ENCODE results near the gene RGS3. TPM values are rescaled to one million over a fixed set of nuclear protein-coding genes. Genes with fewer than 3 reads are reported as not detected.

Gene RGS3
- total and polyA plus RNA-seq, 2 of the 13 experiments (the other 11 are each of a cell fraction or from before 2014, with no cell fraction given), result 17.1 to 28.8 TPM

- TF ChIP-seq, protein P1, sequence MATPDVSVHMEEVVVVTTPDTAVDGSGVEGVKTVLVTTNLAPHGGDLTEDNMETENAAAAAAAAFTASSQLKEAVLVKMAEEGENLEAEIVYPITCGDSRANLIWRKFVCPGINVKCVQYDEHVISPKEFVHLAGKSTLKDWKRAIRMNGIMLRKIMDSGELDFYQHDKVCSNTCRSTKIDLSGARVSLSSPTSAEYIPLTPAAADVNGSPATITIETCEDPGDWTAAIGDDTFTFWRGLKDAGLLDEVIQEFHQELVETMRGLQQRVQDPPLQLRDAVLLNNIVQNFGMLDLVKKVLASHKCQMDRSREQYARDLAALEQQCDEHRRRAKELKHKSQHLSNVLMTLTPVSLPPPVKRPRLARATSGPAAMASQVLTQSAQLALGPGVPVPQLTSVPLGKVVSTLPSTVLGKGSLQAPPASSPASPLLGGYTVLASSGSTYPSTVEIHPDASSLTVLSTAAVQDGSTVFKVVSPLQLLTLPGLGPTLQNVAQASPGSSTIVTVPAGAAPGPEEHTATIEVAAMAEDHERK (CRISPR knock-in tag; IDR thresholded peaks at IDR 0.05; ENCODE audit: low read depth), result no peak
- TF ChIP-seq ZNF563 (CRISPR knock-in tag; IDR thresholded peaks at IDR 0.05), result 0 out of 2 replicates have a peak, but pooled peaks have one; percentile 66
- peak; percentile 70; the same call in 1 of the 2 replicates for TF ChIP-seq ZFP36L1 (CRISPR knock-in tag; IDR thresholded peaks at IDR 0.05)
- no peak for TF ChIP-seq MTA3 (CRISPR knock-in tag; IDR thresholded peaks at IDR 0.05)
- peak; percentile 94 for TF ChIP-seq KDM3A (CRISPR knock-in tag; IDR thresholded peaks at IDR 0.05; ENCODE audit: low read depth)
- peak; percentile 99 for TF ChIP-seq TARDBP (CRISPR knock-in tag; IDR thresholded peaks at IDR 0.05)
- TF ChIP-seq KLF16 (CRISPR knock-in tag; IDR thresholded peaks at IDR 0.05), result peak in 1 of 2 experiments; percentile 94; a peak in 2 of 4 replicates
- no peak for TF ChIP-seq FOXO4 (CRISPR knock-in tag; conservative IDR thresholded peaks at IDR 0.05)
- TF ChIP-seq, protein P2, sequence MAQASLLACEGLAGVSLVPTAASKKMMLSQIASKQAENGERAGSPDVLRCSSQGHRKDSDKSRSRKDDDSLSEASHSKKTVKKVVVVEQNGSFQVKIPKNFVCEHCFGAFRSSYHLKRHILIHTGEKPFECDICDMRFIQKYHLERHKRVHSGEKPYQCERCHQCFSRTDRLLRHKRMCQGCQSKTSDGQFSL (CRISPR knock-in tag; IDR thresholded peaks at IDR 0.05), result 0 out of 2 replicates have a peak, but pooled peaks have one; percentile 23
- 0 out of 2 replicates have a peak, but pooled peaks have one; percentile 30 for TF ChIP-seq ZBTB42 (CRISPR knock-in tag; IDR thresholded peaks at IDR 0.05)
- no peak for TF ChIP-seq MBD4 (IDR thresholded peaks at IDR 0.05; ENCODE audit: borderline replicate concordance, low read length)
- TF ChIP-seq FOXK1 (CRISPR knock-in tag; IDR thresholded peaks at IDR 0.05; ENCODE audit: borderline replicate concordance, low read depth), result peak; percentile 85; the same call in 1 of the 2 replicates
- TF ChIP-seq KLF9 (CRISPR knock-in tag; IDR thresholded peaks at IDR 0.05; ENCODE audit: low read depth), result peak; percentile 80; the same call in 1 of the 2 replicates
- peak; percentile 90 for TF ChIP-seq ZMYM3 (CRISPR knock-in tag; IDR thresholded peaks at IDR 0.05)
- TF ChIP-seq PAWR (CRISPR knock-in tag; IDR thresholded peaks at IDR 0.05; ENCODE audit: borderline replicate concordance), result peak; percentile 33; the same call in 1 of the 2 replicates
- 0 out of 2 replicates have a peak, but pooled peaks have one; percentile 90 for TF ChIP-seq ZNF230 (CRISPR knock-in tag; IDR thresholded peaks at IDR 0.05)
- no peak for TF ChIP-seq ZNF841 (CRISPR knock-in tag; IDR thresholded peaks at IDR 0.05; ENCODE audit: borderline replicate concordance)
- TF ChIP-seq ZNF776 (CRISPR knock-in tag; IDR thresholded peaks at IDR 0.05), result no peak
- peak; percentile 95 for TF ChIP-seq ZEB1 (IDR thresholded peaks at IDR 0.05; ENCODE audit: insufficient replicate concordance, low read depth)
- no peak for TF ChIP-seq SCMH1 (CRISPR knock-in tag; IDR thresholded peaks at IDR 0.05; ENCODE audit: borderline replicate concordance)
- TF ChIP-seq ZNF570 (CRISPR knock-in tag; IDR thresholded peaks at IDR 0.05; ENCODE audit: borderline replicate concordance), result no peak
- peak; percentile 41; the same call in 1 of the 2 replicates for TF ChIP-seq NFKBIZ (CRISPR knock-in tag; IDR thresholded peaks at IDR 0.05)
- TF ChIP-seq KMT2B (CRISPR knock-in tag; IDR thresholded peaks at IDR 0.05), result peak; percentile 61; the same call in 1 of the 2 replicates
- no peak for TF ChIP-seq ZNF138 (CRISPR knock-in tag; IDR thresholded peaks at IDR 0.05; ENCODE audit: low read depth)
- TF ChIP-seq HINFP (CRISPR knock-in tag; IDR thresholded peaks at IDR 0.05; ENCODE audit: low read depth), result 0 out of 2 replicates have a peak, but pooled peaks have one; percentile 89
Observed at GRCh38 chr9:113504725-113505590, 41.4 kb downstream of the RGS3 start (continued).
